ENCODE measurements around the gene NRXN3. TPM values are rescaled to one million over a fixed set of nuclear protein-coding genes. Genes with fewer than 3 reads are reported as not detected.

Gene NRXN3
- total RNA-seq, 1 donor from 2014 or later = 18.0 TPM

GRCh38 chr14:79586416-79586815 is 1416.2 kb downstream of the NRXN3 start:
- Mint-ChIP-seq H3K9me3 (ENCODE audit: unreplicated experiment) (peaks cover 4% of the 10 kb centered on the region), H3K4me1 (ENCODE audit: low read depth, unreplicated experiment) (peaks cover 51% of the 10 kb centered on the region), H3K36me3 (ENCODE audit: low read depth, unreplicated experiment) (peaks cover 1% of the 10 kb centered on the region), H3K27ac (ENCODE audit: unreplicated experiment) (peak overlapping the region; percentile 90), H3K27me3 (ENCODE audit: low read depth, unreplicated experiment) (no peaks in the 10 kb centered on the region), H3K4me3 (ENCODE audit: unreplicated experiment) (no peak overlapping the region)
- no peaks in the 10 kb centered on the region for H3K79me2 ChIP-seq (ENCODE audit: insufficient read depth, low read length)
- DNase-seq (ENCODE audit: low read depth) (no peak), FAIRE-seq (no peak)
- peak overlapping the region; percentile 92 for H3K27ac ChIP-seq (ENCODE audit: low read depth, low read length)
- no peaks in the 10 kb centered on the region for H4K20me1 ChIP-seq (ENCODE audit: insufficient read depth, low read length)
- H3K27me3 ChIP-seq (ENCODE audit: insufficient read depth, low read length) = no peaks in the 10 kb centered on the region
- TF ChIP-seq EZH2 (IDR thresholded peaks at IDR 0.05; ENCODE audit: insufficient read depth, low read length) = no peak
- no peak for TF ChIP-seq CTCF (IDR thresholded peaks at IDR 0.05; ENCODE audit: insufficient read depth, low read depth, low read length)
- H3K4me1 ChIP-seq (ENCODE audit: insufficient read depth, low read length) = peaks cover 37% of the 10 kb centered on the region
- no peak overlapping the region for H3K9ac ChIP-seq (ENCODE audit: low read length)
- H3K4me2 ChIP-seq (ENCODE audit: low read length) = no peak overlapping the region
- no peak overlapping the region for H3K4me3 ChIP-seq (ENCODE audit: insufficient read depth, low read depth, low read length)
- H3K9me3 ChIP-seq (ENCODE audit: insufficient read depth, low read depth, low read length) = no peaks in the 10 kb centered on the region
- H3K36me3 ChIP-seq (ENCODE audit: insufficient read depth, low read length) = no peaks in the 10 kb centered on the region
- H2AFZ ChIP-seq (ENCODE audit: low read depth, low read length) = no peak overlapping the region

GRCh38 chr14:79586989-79587598 is 1416.9 kb downstream of the NRXN3 start:
- H4K20me1 ChIP-seq (ENCODE audit: insufficient read depth, low read length) = no peaks in the 10 kb centered on the region
- H3K79me2 ChIP-seq (ENCODE audit: insufficient read depth, low read length) = no peaks in the 10 kb centered on the region
- no peak for TF ChIP-seq EZH2 (IDR thresholded peaks at IDR 0.05; ENCODE audit: insufficient read depth, low read length)
- TF ChIP-seq CTCF (IDR thresholded peaks at IDR 0.05; ENCODE audit: insufficient read depth, low read depth, low read length) = no peak
- H3K36me3 ChIP-seq (ENCODE audit: insufficient read depth, low read length) = no peaks in the 10 kb centered on the region
- FAIRE-seq (no peak), DNase-seq (ENCODE audit: low read depth) (no peak)
- no peak overlapping the region for H3K4me2 ChIP-seq (ENCODE audit: low read length)
- Mint-ChIP-seq H3K4me1 (ENCODE audit: low read depth, unreplicated experiment) (peaks cover 51% of the 10 kb centered on the region), H3K36me3 (ENCODE audit: low read depth, unreplicated experiment) (peaks cover 1% of the 10 kb centered on the region), H3K27ac (ENCODE audit: unreplicated experiment) (peak overlapping the region; percentile 90), H3K27me3 (ENCODE audit: low read depth, unreplicated experiment) (no peaks in the 10 kb centered on the region), H3K4me3 (ENCODE audit: unreplicated experiment) (no peak overlapping the region), H3K9me3 (ENCODE audit: unreplicated experiment) (peaks cover 4% of the 10 kb centered on the region)
- no peak overlapping the region for H3K9ac ChIP-seq (ENCODE audit: low read length)
- peak overlapping the region; percentile 92 for H3K27ac ChIP-seq (ENCODE audit: low read depth, low read length)
- no peaks in the 10 kb centered on the region for H3K27me3 ChIP-seq (ENCODE audit: insufficient read depth, low read length)
- H3K4me1 ChIP-seq (ENCODE audit: insufficient read depth, low read length) = peaks cover 32% of the 10 kb centered on the region
- no peak overlapping the region for H3K4me3 ChIP-seq (ENCODE audit: insufficient read depth, low read depth, low read length)
- H2AFZ ChIP-seq (ENCODE audit: low read depth, low read length) = no peak overlapping the region
- H3K9me3 ChIP-seq (ENCODE audit: insufficient read depth, low read depth, low read length) = no peaks in the 10 kb centered on the region

GRCh38 chr14:79587875-79588274 is 1417.7 kb downstream of the NRXN3 start:
- no peaks in the 10 kb centered on the region for H3K9me3 ChIP-seq (ENCODE audit: insufficient read depth, low read depth, low read length)
- peaks cover 30% of the 10 kb centered on the region for H3K4me1 ChIP-seq (ENCODE audit: insufficient read depth, low read length)
- H3K27ac Mint-ChIP-seq (ENCODE audit: unreplicated experiment) = no peak overlapping the region
- no peak for TF ChIP-seq CTCF (IDR thresholded peaks at IDR 0.05; ENCODE audit: insufficient read depth, low read depth, low read length)
- no peak for TF ChIP-seq EZH2 (IDR thresholded peaks at IDR 0.05; ENCODE audit: insufficient read depth, low read length)
- no peak overlapping the region for H3K27ac ChIP-seq (ENCODE audit: low read depth, low read length)
- H4K20me1 ChIP-seq (ENCODE audit: insufficient read depth, low read length) = no peaks in the 10 kb centered on the region
- H3K4me1 Mint-ChIP-seq (ENCODE audit: low read depth, unreplicated experiment) = peaks cover 47% of the 10 kb centered on the region
- H3K4me3 ChIP-seq (ENCODE audit: insufficient read depth, low read depth, low read length) = no peak overlapping the region
- H3K4me2 ChIP-seq (ENCODE audit: low read length) = no peak overlapping the region
- FAIRE-seq (no peak), DNase-seq (ENCODE audit: low read depth) (no peak)
- no peaks in the 10 kb centered on the region for H3K36me3 ChIP-seq (ENCODE audit: insufficient read depth, low read length)
- no peaks in the 10 kb centered on the region for H3K79me2 ChIP-seq (ENCODE audit: insufficient read depth, low read length)
- no peaks in the 10 kb centered on the region for H3K27me3 ChIP-seq (ENCODE audit: insufficient read depth, low read length)
- H3K36me3 Mint-ChIP-seq (ENCODE audit: low read depth, unreplicated experiment) = peaks cover 1% of the 10 kb centered on the region
- no peaks in the 10 kb centered on the region for H3K27me3 Mint-ChIP-seq (ENCODE audit: low read depth, unreplicated experiment)
- no peak overlapping the region for H3K9ac ChIP-seq (ENCODE audit: low read length)
- H3K9me3 Mint-ChIP-seq (ENCODE audit: unreplicated experiment) = peaks cover 4% of the 10 kb centered on the region
- no peak overlapping the region for H2AFZ ChIP-seq (ENCODE audit: low read depth, low read length)
- H3K4me3 Mint-ChIP-seq (ENCODE audit: unreplicated experiment) = no peak overlapping the region

All from astrocyte (in vitro differentiated cells and primary cell).